HG03039 (cell line): Measurements from ENCODE around the gene SLC34A1.
"Not testable (repeated sequence)": the region's sequence is repeated elsewhere in the genome, so short reads cannot be mapped to it uniquely, and the experiment has no call there.

Experiments
- ATAC-seq: cut with Tn5 transposase; IDR thresholded peaks from one replicate; pipeline ENCODE4 v1.9.1; 2021; ENCODE audit warnings: mild to moderate bottlenecking, moderate library complexity; ENCODE audit not compliant: unreplicated experiment

Gene SLC34A1

GRCh38 chr5:177384134-177384533 is at the start of gene SLC34A1:
TSS of gene SLC34A1 (plus strand) at chr5:177384434. CDS start at chr5:177385742, 1,308 bp downstream.
- ATAC-seq, result no peak

DNA sequence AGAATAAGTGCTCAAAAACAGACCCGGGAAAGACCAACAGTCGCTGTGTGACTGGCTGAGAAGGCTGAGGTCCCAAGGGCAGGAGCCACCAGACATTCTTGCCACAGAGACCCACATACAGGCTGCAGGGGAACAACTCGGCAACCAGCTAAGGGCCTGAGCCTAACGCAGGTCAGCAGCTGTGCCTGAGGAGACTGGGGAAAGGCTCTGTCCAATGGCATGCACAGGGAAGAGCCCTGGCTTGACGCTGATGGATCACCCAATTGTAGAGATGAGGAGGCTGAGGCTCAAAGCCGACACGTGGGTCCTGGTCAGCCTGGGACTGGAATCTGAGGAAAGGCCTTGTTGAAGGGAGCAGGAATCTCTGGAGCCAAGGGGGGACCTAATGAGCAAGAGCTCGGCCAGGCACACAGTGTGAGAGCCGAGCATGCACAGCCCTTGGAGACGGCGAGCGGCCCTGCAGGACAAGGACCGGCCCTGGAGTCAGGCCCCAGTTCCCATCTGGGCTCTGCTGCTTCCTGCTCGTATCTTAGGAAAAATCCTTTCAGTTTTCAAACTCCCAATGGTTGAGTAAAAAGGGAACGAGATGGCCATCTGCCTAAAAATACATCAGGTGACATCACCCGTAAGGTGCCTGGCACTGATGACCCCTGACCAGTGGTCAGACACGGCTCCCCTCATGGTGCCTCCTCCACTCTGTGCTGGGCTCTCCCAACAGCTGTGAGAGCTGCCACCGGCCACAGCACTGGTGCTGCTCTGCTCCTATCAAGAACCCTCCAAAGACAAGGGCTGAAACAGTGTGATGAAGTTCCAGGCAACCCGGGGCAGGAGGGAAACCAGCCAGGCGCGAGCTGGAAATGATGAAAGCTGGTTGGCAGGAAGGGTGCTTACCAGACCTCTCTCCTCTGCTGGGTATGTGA is 49.2 kb upstream of the SLC34A1 start:
- no peak for ATAC-seq

GRCh38 chr5:177335701-177336065 is 48.6 kb upstream of the SLC34A1 start:
- no peak for ATAC-seq

DNA sequence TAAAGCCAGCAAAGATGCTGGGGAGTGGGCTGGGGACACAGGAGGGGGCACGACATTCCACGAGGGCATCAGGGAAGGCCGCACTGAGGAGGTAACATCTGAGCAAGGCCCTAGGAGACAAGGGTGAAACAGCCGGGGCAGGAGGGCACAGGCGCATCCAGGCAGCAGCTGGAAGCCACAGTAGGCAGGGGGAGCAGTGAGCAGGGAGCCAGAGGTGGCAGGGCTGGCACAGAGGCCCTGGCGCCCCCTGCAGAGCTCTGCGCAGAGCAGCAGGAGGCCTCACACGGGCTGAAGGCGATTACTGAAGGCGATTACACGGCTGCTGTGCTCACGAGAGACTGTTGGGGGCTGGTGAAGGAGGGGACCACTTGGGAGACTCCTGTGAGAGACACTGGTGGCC is 48.1 kb upstream of the SLC34A1 start:
- ATAC-seq, result no peak

DNA sequence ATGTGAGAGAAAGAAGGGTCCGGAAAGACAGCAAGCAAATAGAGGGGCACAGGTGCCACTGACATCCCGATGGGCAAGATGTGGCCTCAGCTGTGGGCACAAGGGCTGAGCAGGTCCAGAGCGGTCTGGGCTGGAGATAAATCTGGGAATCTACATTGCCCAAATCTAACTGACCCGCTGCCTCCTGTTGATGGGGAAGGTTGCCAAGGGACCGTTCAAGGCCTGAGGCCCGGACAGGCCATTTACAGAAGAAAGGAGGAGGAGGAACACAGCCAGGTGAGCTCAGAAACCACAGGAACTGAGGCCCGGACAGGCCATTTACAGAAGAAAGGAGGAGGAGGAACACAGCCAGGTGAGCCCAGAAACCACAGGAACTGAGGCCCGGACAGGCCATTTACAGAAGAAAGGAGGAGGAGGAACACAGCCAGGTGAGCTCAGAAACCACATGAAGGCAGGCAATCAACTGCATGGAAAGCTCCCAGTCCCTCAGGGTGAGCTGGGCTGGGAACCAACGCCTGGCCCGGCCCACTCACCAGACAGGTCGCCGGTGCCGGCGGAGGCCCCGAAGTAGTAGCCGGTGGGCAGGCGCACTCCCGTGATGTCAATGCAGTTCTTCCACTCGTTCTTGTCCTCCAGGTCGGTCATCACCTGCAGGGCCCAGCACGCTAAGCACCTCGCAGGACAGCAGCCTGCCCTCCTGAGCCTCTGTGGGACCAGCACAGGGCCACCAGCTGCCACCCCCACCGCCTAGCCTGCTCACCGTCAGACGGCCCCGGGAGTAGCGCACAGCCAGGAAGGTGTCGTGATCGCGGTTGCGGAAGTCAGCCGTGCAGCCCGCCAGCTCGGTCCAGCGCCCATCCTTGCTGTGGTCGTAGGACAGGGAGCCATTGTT is 47.4 kb upstream of the SLC34A1 start:
- no peak for ATAC-seq

GRCh38 chr5:177338251-177339106 is 45.8 kb upstream of the SLC34A1 start:
- ATAC-seq, result no peak

DNA sequence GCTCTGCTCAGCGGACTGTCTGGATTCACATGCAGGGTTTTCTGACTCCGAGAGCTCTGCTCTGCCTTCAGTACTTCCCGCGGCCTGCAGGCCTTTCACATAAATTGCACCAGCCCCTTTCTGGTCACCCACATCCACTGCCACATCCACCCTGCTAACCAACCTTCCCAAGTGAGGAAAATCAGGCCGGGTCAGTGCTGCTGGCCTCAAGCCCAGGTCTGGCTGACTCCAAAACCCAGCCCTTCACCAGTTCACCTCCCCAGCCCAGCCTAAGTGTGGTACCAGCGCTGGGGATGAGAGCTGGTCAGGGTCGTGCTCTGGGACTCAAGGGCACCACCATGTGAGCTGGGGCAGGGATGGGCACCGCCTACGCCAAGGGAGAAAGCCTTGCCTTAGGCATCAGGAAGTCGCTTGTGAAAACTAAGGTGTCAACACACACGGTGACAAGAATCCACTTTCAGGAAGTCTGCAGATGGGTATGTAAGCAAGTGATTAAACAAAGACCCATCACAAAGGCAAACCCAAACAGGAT is 45.1 kb upstream of the SLC34A1 start:
- ATAC-seq, result no peak

GRCh38 chr5:177343000-177343399 is 41.2 kb upstream of the SLC34A1 start:
- ATAC-seq, result not testable (repeated sequence)

DNA sequence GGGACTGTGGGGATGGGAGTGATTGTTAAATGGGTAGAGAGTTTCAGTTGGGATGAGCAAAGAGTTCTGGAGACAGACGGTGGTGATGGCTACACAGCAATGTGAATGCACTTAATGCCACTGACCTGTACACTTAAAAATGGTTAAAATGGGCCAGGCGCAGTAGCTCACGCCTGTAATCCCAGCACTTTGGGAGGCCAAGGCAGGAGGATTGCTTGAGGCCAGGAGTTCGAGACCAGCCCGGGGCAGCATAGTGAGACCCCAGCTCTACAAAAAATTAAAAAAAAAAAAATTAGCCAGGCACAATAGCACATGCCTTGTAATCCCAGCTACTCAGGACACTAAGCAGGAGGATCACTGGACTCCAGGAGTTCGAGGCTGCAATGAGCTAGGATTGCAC is 40.5 kb upstream of the SLC34A1 start:
- ATAC-seq, result no peak

DNA sequence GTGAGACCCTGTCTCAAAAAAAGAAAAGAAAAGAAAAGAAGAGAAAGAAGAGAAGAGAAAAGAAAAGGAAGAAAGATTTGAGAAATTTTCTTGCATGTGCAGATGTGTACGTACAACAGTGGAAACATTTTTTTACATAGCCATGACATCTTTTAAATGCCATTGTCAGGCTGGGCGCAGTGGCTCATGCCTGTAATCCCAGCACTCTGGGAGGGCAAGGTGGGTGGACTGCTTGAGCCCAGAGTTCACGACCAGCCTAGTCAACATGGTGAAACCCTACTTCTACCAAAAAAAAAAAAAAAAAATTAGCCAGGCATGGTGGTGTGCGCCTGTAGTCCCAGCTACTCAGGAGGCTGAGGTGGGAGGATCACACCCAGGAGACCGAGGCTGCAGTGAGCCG is 39.3 kb upstream of the SLC34A1 start:
- no peak for ATAC-seq

DNA sequence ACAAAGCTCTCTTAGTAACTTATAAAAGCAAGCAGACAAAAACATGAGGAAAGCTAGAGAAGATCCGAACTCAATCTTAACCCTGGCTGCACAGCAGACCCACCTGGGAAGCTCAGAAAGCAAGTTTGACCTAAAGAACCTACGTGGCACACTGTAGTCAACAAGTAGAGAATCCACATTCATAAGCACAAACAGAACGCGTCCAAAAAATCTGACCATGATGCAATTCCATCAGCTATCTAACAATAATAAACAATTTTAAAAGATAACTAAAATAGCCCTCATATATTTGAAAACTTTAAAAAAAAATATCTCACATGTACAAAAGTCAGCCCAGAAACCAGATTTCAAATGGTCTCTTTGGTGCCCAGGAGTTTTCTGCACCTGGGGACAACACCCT is 37.4 kb upstream of the SLC34A1 start:
- ATAC-seq, result no peak

GRCh38 chr5:177347699-177348098 is 36.5 kb upstream of the SLC34A1 start:
- ATAC-seq, result no peak

DNA sequence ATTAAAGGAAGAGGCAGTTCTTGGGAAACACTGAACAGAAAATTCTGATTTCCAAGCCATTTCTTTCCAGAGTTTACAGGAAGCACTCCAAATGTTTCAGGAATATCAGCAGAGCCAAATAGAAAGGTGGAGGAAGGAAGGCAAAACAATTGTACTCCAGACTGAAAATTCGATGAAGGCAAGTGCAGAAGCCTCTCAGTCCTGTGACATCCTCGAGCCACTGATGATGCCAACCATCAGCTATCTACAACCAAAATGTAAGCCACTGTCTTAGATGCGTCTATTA is 34.9 kb upstream of the SLC34A1 start:
- no peak for ATAC-seq

- ATAC-seq, result no peak
Measured at GRCh38 chr5:177349762-177350161, 34.5 kb upstream of the SLC34A1 start.

DNA sequence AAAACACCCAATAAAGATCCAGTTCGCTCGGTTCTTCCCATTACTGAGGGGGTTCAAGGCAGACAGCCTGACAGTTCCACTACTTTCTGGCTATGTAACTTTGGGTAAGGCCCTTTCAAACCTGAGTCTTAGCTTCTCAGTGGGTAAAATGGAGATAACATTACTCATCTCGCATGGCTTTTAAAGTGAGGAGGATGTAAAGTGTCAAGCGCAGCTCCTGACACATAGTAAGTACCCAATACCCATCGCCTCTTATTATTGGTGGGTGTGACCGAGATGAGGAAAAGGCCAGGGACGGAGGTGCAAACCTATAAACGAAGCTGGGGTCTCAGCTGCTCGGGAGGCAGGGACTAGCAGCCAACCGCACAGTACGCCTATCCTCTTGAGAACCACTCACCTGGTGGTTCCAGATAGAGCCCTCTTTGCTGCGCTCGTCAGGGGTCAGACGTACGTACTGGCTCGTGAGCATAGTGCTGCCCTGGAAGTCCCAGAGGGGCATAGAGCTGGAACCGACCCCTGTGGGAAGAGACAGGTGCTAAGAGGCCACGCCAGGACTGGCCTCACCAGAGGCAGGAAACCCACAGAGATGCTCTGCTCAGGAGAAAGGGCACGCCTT is 33.4 kb upstream of the SLC34A1 start:
- ATAC-seq, result peak; percentile 7

GRCh38 chr5:177351392-177352329 is 32.6 kb upstream of the SLC34A1 start, which contains the start of gene LMAN2:
TSS of gene LMAN2 (minus strand) at chr5:177351668. CDS start at chr5:177351647, 21 bp downstream.
- ATAC-seq, result peak; percentile 83

DNA sequence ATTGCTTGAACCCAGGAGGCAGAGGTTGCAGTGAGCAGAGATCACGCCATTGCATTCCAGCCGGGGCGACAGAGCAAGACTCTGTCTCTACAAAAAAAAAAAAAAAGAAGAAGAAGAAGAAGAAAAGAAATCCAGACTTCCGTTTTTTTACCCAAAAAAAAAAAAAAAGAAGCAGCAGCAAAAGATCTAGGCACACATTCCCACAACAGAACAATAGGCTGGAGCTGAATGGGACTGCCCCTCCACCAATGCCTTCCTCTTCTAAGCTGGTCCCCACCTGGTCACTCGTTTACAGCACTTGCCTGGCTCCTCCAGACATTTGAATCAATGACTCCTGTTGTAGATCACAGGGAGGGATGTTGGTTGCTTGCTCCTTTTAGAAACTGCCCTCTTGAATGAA is 31.1 kb upstream of the SLC34A1 start:
- no peak for ATAC-seq

DNA sequence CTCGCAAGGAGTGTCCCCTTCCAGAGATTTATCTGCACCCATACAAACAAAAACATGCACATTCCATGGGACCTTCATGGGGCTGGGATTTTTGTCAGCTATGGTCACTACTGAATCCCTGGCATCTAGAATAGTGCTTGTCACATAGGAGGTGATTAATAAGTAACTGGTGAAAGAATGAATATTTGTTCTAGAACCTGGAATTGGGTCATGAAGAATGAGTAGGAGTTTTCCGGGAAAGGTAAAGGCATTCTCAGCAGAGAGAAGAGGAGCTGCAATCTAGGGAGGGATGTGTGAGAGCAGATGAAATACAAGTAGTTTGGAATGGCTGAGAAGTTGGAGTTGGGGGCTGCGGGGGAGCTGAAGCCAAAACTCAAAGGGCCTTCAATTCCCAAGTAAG is 30.0 kb upstream of the SLC34A1 start:
- no peak for ATAC-seq

DNA sequence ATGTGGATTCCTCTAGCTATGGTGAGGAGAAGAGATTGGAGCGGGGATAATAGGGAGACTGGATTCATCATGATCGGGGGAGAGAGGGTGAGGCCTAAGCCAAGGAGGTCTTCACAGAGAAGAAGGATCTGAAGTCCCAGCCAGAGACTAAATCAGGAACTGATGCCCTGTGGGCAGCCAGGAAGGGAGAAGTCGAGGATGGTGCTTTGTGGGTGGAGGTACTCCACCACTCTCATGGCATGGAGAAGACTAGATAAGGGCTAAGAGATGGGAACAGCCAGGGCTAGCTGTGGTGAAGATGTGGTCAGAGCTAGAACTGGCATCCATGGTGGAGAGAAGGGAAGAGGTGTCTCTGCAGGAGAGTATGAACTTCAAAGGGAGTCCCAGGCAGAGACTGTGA is 29.5 kb upstream of the SLC34A1 start:
- ATAC-seq, result no peak
